Prostate gland (tissue), 2 donors: ENCODE data around the gene GPR176. TPM values are rescaled to one million over a fixed set of nuclear protein-coding genes. Genes with fewer than 3 reads are reported as not detected.

Experiments
- DNase-seq: peaks from one replicate; pipeline ENCODE4 v3.0.0-alpha.2; 2019; ENCODE audit warnings: low spot score
- H3K27ac ChIP-seq, 2 donors: fragments of 200-600 bp; sonication (generic); 2 replicates each; pipeline ENCODE4 v1.5.1; 2017 to 2019
- H3K27me3 ChIP-seq: fragments of 200-600 bp; sonication (generic); replicated peaks from 2 replicates; pipeline ENCODE4 v1.5.1; 2019; ENCODE audit not compliant: insufficient read depth
- H3K36me3 ChIP-seq, 2 donors: fragments of 200-600 bp; sonication (generic); 1 replicate in 1 of 2; 2 replicates in 1 of 2; pipeline versions ENCODE4 v1.5.1 to v1.8.1; 2017 to 2019
- H3K4me1 ChIP-seq: fragments of 200-600 bp; sonication (generic); replicated peaks from 2 replicates; pipeline ENCODE4 v1.5.1; 2019
- H3K4me3 ChIP-seq, 2 donors: fragments of 200-600 bp; sonication (generic); 2 replicates each; pipeline ENCODE4 v1.5.1; 2017 to 2019
- H3K9me3 ChIP-seq: fragments of 200-600 bp; sonication (generic); 2 replicates; pipeline ENCODE4 v1.5.1; 2017
- POLR2A ChIP-seq: fragments of 450-650 bp; IDR thresholded peaks from one replicate; pipeline ENCODE4 v1.6.1; 2016; ENCODE audit warnings: antibody characterized with exemption, mild to moderate bottlenecking
- POLR2AphosphoS5 ChIP-seq: sonication (generic); formaldehyde crosslinking; IDR thresholded peaks from one replicate; pipeline ENCODE4 v1.6.1; 2017; ENCODE audit warnings: antibody characterized with exemption
- WGBS: methylation state at CpG from one replicate; pipeline ENCODE4 v1.1.5; 2018; 5-methylcytosine and 5-hydroxymethylcytosine counted together
- intact Hi-C: fragments of 100-400 bp; cut with DNase I; formaldehyde crosslinking; loops from one replicate; pipeline ENCODE4 v1.14.2; 2022
- total RNA-seq, 2 donors: library from RNA; depleted of rRNA; stranded (reverse); fragments of >200 nt; gene quantifications; one replicate each; pipeline ENCODE4 v1.1.0, GENCODE V29; 2016
- TF ChIP-seq, protein P1 (sequence below), 4 experiments: fragments of 200-600 bp in 2 of 4; fragments of 450-650 bp in 2 of 4; sonication (generic) in 2 of 4; IDR thresholded peaks; 1 replicate in 3 of 4; 2 replicates in 1 of 4; pipeline ENCODE4 v1.5.1; 2016 to 2019; ENCODE audit warnings: antibody characterized with exemption in 4 of 4, mild to moderate bottlenecking in 2 of 4, moderate library complexity in 2 of 4

GPR176 gene
- total RNA-seq, 2 donors from 2014 or later: 26.2 to 28.3 TPM

DNA sequence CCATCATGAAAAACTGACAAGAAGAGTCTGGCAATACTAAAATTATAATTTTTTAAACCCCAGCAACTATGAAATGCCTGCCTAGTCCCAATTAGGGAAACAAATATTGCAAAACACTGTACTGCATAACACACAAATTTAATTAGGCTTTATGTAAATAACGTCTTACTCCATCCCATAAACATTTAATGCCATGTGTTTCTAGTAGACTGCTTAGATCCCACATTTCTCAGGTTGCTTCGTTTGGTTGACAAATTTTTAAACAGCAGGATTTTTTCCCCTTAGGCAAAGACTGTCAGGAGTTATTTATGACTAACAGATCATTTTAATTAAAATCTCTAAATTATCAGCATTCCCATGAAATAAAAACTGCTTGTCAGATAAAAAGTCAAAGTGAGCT, 43.7 kb upstream of the GPR176 start:
- no peaks in the 10 kb centered on the region for H3K4me1 ChIP-seq
- intact Hi-C loops: no loop called here
- no peak for DNase-seq
- H3K27ac ChIP-seq: no peak overlapping the region
- H3K4me3 ChIP-seq: no peak overlapping the region
- WGBS: 36% methylated on average over 2 of the region's 2 CpGs
- peaks cover 0 to 6% of the 10 kb centered on the region in 2 donors for H3K36me3 ChIP-seq
- no peaks in the 10 kb centered on the region for H3K9me3 ChIP-seq
- no peaks in the 10 kb centered on the region for H3K27me3 ChIP-seq
- TF ChIP-seq, protein P1, sequence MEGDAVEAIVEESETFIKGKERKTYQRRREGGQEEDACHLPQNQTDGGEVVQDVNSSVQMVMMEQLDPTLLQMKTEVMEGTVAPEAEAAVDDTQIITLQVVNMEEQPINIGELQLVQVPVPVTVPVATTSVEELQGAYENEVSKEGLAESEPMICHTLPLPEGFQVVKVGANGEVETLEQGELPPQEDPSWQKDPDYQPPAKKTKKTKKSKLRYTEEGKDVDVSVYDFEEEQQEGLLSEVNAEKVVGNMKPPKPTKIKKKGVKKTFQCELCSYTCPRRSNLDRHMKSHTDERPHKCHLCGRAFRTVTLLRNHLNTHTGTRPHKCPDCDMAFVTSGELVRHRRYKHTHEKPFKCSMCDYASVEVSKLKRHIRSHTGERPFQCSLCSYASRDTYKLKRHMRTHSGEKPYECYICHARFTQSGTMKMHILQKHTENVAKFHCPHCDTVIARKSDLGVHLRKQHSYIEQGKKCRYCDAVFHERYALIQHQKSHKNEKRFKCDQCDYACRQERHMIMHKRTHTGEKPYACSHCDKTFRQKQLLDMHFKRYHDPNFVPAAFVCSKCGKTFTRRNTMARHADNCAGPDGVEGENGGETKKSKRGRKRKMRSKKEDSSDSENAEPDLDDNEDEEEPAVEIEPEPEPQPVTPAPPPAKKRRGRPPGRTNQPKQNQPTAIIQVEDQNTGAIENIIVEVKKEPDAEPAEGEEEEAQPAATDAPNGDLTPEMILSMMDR (IDR thresholded peaks at IDR 0.05): no peak
- no peak for TF ChIP-seq POLR2AphosphoS5
- no peak for TF ChIP-seq POLR2A

DNA sequence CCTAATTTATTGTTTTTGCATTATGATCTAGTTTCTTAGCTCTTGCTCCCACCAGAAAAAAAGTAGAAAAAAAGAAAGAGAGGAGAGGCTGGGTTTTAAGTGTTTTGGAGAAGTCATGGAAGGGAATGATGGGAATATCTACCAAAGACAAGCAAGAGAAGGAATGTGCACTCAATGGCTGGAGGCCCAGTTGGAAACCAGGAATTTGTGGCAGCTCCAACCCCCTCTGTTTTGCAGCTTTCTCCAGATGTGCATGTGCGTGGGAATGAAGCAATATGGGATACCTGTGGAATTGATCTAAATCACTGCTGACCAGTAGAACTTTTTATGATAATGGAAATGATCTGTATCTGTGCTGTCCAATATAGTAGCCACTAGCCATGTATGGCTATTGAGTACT, 41.0 kb upstream of the GPR176 start:
- TF ChIP-seq, protein P1 (IDR thresholded peaks at IDR 0.05): no peak
- TF ChIP-seq POLR2AphosphoS5: no peak
- TF ChIP-seq POLR2A: no peak
- DNase-seq: no peak
- H3K27ac ChIP-seq: no peak overlapping the region

DNA sequence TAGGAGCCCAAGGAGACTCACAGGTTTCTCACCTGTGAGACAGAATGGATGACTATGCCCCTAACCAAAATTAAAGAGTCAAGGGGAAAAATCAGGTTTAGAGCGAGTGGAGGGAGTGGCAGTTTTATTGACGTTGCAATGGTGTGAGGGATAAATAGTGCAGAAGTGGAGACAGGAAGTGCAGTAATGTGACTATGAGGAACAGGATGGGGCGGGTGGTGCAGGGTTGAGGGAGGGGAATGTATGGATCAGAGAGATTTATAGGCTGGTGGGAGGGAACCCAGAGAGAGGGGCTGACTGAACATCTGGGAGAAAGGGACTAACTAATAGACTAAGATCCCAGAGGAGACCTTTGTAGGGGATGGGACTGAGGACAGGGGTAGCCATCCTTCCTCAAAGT, 40.3 kb upstream of the GPR176 start:
- TF ChIP-seq POLR2A (no peak), POLR2AphosphoS5 (no peak)
- TF ChIP-seq, protein P1 (IDR thresholded peaks at IDR 0.05): no peak
- no peak for DNase-seq
- WGBS: 76% methylated on average over 3 of the region's 3 CpGs
- intact Hi-C loops: no loop called here
- Histone ChIP-seq H3K36me3 (no peaks in the 10 kb centered on the region), H3K27me3 (no peaks in the 10 kb centered on the region), H3K9me3 (no peaks in the 10 kb centered on the region), H3K27ac (no peak overlapping the region), H3K4me3 (no peak overlapping the region), H3K4me1 (no peaks in the 10 kb centered on the region)

More for the DNA sequence above, 41.0 kb upstream of the GPR176 start:
- Histone ChIP-seq H3K9me3 (no peaks in the 10 kb centered on the region), H3K4me3 (no peak overlapping the region), H3K4me1 (no peaks in the 10 kb centered on the region), H3K27me3 (no peaks in the 10 kb centered on the region), H3K36me3 (no peaks in the 10 kb centered on the region)
- WGBS: 100% methylated on average over 1 of the region's 1 CpG
- intact Hi-C loops: no loop called here

DNA sequence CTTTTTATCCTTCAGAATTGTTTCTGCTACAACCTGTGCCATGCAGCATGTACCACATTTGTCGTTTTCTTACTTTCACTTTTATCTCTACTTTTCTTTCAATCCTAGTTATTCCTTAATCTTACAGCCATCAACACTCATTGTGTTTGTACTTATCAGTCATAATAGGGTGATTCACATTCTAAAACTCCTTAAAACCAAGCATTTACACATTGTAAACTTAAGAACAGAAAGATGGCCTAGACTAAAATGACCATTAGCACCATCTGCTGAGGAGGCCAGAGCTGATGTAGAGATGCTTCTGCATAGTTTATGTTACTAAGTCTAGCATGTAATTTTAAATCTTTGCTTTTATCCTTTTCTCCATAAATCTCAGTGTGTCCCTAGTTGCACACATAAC, 39.3 kb upstream of the GPR176 start:
- Histone ChIP-seq H3K4me1 (no peaks in the 10 kb centered on the region), H3K27ac (no peak overlapping the region), H3K9me3 (no peaks in the 10 kb centered on the region), H3K27me3 (no peaks in the 10 kb centered on the region), H3K4me3 (no peak overlapping the region), H3K36me3 (no peaks in the 10 kb centered on the region)
- intact Hi-C loops: no loop called here
- no peak for DNase-seq
- 80% methylated on average over 1 of the region's 1 CpG for WGBS
- TF ChIP-seq POLR2A (no peak), POLR2AphosphoS5 (no peak)
- TF ChIP-seq, protein P1 (IDR thresholded peaks at IDR 0.05): no peak

DNA sequence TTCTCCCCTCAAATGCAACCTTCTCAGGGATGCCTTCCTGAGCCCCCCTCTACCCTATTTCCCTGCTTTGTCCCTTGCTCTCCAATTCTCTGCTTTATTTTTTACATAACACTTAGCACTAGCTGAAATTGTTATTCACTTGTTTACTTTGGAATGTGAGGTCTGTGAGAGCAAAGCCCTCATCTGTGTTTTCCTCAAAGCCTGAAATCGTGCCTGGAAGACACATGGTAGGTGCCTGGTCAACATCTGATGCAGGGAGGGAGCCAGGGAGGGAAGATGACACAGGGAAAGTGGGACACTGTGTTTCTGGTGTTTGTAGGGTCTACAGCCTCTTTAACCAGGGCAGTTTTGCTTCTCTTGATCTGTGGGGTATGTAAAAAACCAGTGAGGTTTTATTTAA, 37.4 kb upstream of the GPR176 start:
- H3K36me3 ChIP-seq: no peaks in the 10 kb centered on the region
- TF ChIP-seq POLR2AphosphoS5 (no peak), POLR2A (no peak)
- TF ChIP-seq, protein P1 (IDR thresholded peaks at IDR 0.05): no peak
- intact Hi-C loops: no loop called here

More for the DNA sequence above, 37.4 kb upstream of the GPR176 start:
- Histone ChIP-seq H3K27ac (no peak overlapping the region), H3K4me3 (no peak overlapping the region), H3K9me3 (no peaks in the 10 kb centered on the region), H3K27me3 (no peaks in the 10 kb centered on the region), H3K4me1 (no peaks in the 10 kb centered on the region)
- no peak for DNase-seq
- 76% methylated on average over 1 of the region's 1 CpG for WGBS
